Measurements from ENCODE around the gene TOGARAM1.

DNA sequence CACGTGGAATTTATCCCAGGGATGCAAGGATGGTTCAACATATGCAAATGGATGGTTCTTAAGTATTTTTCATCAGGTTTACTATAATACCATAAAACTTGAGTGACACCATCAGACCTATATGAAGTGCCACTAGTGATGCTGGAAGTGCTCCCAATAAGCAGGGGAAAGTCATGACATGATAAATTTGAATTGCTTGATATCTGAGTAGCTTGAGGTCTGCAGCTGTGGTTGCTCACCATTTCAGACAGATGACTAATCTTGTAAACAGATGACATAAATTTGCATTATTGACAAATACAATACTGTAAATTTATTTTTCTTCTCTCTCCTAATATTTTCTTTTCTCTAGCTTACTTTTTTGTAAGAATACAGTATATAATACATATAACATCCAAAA lies 108.2 kb downstream of the TOGARAM1 start:
- TF ChIP-seq, protein P1, sequence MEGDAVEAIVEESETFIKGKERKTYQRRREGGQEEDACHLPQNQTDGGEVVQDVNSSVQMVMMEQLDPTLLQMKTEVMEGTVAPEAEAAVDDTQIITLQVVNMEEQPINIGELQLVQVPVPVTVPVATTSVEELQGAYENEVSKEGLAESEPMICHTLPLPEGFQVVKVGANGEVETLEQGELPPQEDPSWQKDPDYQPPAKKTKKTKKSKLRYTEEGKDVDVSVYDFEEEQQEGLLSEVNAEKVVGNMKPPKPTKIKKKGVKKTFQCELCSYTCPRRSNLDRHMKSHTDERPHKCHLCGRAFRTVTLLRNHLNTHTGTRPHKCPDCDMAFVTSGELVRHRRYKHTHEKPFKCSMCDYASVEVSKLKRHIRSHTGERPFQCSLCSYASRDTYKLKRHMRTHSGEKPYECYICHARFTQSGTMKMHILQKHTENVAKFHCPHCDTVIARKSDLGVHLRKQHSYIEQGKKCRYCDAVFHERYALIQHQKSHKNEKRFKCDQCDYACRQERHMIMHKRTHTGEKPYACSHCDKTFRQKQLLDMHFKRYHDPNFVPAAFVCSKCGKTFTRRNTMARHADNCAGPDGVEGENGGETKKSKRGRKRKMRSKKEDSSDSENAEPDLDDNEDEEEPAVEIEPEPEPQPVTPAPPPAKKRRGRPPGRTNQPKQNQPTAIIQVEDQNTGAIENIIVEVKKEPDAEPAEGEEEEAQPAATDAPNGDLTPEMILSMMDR (IDR thresholded peaks at IDR 0.05 in 4 of 5, conservative IDR thresholded peaks at IDR 0.05 in 1 of 5): no peak
- no peak for TF ChIP-seq POLR2A (IDR thresholded peaks at IDR 0.05)

All from gastrocnemius medialis (tissue), 4 donors.